ENCODE data around the gene EFCC1. TPM values are rescaled to one million over a fixed set of nuclear protein-coding genes. Genes with fewer than 3 reads are reported as not detected.
A peak's percentile ranks its signal among the peaks of the same experiment; 100 is the strongest.

EFCC1 gene
- total RNA-seq, 6 experiments from 2014 or later: 0.25 to 1.5 (median 0.39) TPM

DNA sequence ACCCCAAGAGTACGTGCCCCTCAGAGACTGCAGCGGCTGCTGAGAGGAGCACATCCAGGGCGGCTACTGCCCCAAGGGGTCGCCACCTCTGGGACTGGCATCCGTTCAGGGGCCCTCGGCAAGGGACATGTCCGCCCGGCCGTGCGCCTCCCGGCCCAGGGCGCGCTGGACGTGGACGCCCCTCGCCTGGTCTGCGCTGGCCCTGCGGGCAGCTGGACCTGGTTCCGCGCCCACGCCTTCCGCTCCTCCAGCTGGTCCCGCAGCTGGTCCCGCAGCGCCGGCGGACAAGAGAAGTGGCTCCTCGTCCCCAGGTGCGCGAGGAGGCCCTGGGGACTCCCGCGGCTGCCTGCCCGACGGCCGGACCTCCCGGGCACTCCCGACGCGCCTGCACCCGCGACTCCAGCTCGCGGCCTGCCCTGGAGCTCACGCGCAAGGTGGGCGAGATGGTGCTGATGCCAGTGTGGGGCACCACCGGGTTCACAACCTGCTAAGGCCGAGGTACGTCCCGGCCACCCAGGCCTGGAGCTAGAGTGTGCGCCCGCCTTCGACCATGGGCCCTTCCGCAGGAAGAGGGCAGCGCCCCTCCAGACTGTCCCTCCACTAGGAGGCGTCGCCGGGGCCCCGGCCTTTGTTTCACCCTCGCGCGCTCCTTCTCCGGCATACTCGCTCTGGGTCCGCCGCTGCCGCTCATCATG is 45.1 kb downstream of the EFCC1 start:
- Histone ChIP-seq H3K4me3 (peak overlapping the region in 2 of 3 donors; percentile 3 to 16), H3K36me3 (no peaks in the 10 kb centered on the region), H3K27ac (no peak overlapping the region), H3K4me1 (peaks cover 0 to 7% (median 0%) of the 10 kb centered on the region in 4 donors), H3K9me3 (no peaks in the 10 kb centered on the region), H3K27me3 (no peaks in the 10 kb centered on the region)
- DNase-seq (no peak), ATAC-seq (peak; percentile 11 to 54 (median 22))
- intact Hi-C loops (cut with DNase I): no loop called here
- TF ChIP-seq, protein P1, sequence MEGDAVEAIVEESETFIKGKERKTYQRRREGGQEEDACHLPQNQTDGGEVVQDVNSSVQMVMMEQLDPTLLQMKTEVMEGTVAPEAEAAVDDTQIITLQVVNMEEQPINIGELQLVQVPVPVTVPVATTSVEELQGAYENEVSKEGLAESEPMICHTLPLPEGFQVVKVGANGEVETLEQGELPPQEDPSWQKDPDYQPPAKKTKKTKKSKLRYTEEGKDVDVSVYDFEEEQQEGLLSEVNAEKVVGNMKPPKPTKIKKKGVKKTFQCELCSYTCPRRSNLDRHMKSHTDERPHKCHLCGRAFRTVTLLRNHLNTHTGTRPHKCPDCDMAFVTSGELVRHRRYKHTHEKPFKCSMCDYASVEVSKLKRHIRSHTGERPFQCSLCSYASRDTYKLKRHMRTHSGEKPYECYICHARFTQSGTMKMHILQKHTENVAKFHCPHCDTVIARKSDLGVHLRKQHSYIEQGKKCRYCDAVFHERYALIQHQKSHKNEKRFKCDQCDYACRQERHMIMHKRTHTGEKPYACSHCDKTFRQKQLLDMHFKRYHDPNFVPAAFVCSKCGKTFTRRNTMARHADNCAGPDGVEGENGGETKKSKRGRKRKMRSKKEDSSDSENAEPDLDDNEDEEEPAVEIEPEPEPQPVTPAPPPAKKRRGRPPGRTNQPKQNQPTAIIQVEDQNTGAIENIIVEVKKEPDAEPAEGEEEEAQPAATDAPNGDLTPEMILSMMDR (IDR thresholded peaks at IDR 0.05): no peak
- TF ChIP-seq POLR2A (IDR thresholded peaks at IDR 0.05): no peak
- WGBS (ENCODE audit: insufficient coverage, low coverage, low lambda C conversion rate, missing lambda C conversion rate): 50% methylated on average over 8 of the region's 67 CpGs

DNA sequence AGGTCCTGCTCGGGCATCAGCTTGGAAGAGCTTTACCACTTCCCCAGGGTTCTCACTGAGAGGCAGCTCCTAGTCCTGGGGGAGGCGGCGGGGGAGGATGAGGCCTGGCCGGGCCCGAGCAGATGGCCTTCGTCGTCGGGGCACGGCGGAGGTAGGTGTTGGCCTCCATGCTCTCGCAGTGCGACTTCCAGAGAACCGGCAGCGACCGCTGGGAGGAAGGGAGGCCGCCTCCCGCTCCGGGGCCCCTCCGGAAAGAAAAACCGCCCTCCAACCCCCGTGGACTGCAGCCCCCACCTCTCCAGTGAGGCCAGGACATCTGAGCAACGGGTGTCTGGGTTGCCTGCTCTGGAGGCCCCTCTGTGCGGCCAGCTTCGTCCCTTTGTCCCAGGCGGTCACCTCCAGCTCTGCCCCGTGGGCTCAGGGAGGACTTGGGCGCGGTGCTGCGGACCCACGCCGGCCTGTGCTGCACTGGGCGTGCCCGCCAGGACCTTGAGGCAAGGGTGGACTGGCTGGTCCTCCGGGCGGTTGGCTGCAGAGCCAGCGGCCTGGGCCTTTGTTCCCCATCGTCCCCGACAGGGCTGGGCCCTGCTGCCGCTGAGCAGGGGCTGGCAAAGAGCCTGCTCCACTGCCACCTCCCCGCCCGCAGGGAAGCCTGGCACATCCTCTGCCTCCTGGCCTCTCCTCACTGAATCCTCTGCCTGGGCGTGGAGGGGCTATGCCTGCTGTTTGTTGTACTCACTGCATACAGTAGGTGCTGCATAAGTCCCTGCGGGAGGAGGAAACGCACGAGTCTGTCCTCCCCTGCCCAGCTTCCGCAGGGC is 45.8 kb downstream of the EFCC1 start:
- no peak for DNase-seq
- WGBS (ENCODE audit: insufficient coverage, low coverage, low lambda C conversion rate, missing lambda C conversion rate): 100% methylated on average over 1 of the region's 46 CpGs
- intact Hi-C loops (cut with DNase I): no loop called here
- Histone ChIP-seq H3K36me3 (no peaks in the 10 kb centered on the region), H3K4me3 (no peak overlapping the region), H3K9me3 (no peaks in the 10 kb centered on the region), H3K4me1 (peaks cover 0 to 7% (median under 1%) of the 10 kb centered on the region in 4 donors), H3K27me3 (no peaks in the 10 kb centered on the region), H3K27ac (no peak overlapping the region)
- peak in 1 of 4 donors; percentile 27 for ATAC-seq
- TF ChIP-seq, protein P1 (IDR thresholded peaks at IDR 0.05): no peak
- TF ChIP-seq POLR2A (IDR thresholded peaks at IDR 0.05): no peak

DNA sequence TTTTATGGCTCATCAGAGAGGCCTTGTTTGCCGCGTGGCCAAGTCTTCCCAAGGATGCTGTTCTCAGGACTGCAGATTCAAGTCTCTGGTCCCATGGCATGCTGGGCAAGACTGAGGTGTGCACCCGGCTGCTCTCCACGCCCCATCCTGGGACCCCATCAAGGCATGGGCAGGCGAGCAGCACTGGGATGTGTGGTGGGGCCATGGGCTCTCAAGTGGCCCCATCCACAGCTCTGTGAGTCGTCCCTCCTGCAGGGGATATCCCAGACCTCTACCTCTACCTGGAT is 46.4 kb downstream of the EFCC1 start:
- Histone ChIP-seq H3K36me3 (no peaks in the 10 kb centered on the region), H3K27me3 (no peaks in the 10 kb centered on the region), H3K4me3 (no peak overlapping the region), H3K9me3 (no peaks in the 10 kb centered on the region), H3K4me1 (peaks cover 0 to 11% (median 4%) of the 10 kb centered on the region in 4 donors), H3K27ac (no peak overlapping the region)
- ATAC-seq: no peak
- intact Hi-C loops (cut with DNase I): no loop called here
- WGBS (ENCODE audit: insufficient coverage, low coverage, low lambda C conversion rate, missing lambda C conversion rate): no CpG with 5 or more reads among the region's 6 CpGs
- TF ChIP-seq, protein P1 (IDR thresholded peaks at IDR 0.05): no peak
- no peak for TF ChIP-seq POLR2A (IDR thresholded peaks at IDR 0.05)
- DNase-seq: no peak

DNA sequence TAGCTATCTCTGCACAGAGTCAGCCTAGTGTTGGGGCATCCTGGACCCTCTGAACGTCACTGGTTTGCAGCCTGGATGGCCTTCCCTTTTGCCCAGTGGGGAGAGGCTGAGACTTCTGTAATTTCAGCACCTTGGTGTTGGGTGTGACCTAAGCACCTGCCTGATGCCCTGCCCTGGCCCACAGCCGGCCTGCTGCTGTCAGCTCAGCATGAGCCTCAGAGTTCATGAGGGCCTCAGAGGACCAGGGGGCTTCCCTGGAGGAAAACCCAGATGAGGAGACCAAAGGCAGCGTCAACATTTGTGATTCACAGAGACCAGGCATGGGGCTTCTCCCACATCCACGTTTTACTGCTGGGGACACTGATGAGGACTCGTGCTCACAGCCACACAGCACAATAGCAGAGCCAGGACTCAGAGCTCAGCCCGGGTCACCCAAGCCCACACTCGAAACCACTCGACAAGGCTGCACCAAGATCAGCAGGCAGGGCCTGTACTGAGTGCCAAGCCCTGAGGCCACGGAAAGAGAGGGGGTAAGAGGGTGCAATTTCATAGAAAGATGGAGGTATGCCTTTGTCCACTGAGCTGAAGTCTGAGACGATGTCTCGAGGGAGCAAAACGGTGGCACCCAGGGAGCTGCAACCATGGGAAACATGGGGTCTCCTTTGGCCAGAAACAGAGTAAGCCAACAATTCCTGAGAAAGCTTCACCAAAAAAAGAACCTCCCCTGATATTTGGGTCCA is 49.6 kb downstream of the EFCC1 start:
- TF ChIP-seq POLR2A (IDR thresholded peaks at IDR 0.05): no peak
- TF ChIP-seq, protein P1 (IDR thresholded peaks at IDR 0.05): no peak
- Histone ChIP-seq H3K9me3 (no peaks in the 10 kb centered on the region), H3K4me1 (peaks cover 0 to 16% (median 9%) of the 10 kb centered on the region in 4 donors), H3K27me3 (no peaks in the 10 kb centered on the region), H3K27ac (no peak overlapping the region), H3K36me3 (no peaks in the 10 kb centered on the region), H3K4me3 (no peak overlapping the region)
- no peak for ATAC-seq
- intact Hi-C loops (cut with DNase I): no loop called here
- DNase-seq: peak in 1 of 3 donors; percentile 36
- WGBS (ENCODE audit: insufficient coverage, low coverage, low lambda C conversion rate, missing lambda C conversion rate): 87% methylated on average over 3 of the region's 12 CpGs
